ENCODE results near the gene TNP2. TPM values are rescaled to one million over a fixed set of nuclear protein-coding genes. Genes with fewer than 3 reads are reported as not detected.
"Not testable (repeated sequence)": the region's sequence is repeated elsewhere in the genome, so short reads cannot be mapped to it uniquely, and the experiment has no call there.

Gene TNP2
- total RNA-seq, 1 experiment from 2014 or later: not detected

DNA sequence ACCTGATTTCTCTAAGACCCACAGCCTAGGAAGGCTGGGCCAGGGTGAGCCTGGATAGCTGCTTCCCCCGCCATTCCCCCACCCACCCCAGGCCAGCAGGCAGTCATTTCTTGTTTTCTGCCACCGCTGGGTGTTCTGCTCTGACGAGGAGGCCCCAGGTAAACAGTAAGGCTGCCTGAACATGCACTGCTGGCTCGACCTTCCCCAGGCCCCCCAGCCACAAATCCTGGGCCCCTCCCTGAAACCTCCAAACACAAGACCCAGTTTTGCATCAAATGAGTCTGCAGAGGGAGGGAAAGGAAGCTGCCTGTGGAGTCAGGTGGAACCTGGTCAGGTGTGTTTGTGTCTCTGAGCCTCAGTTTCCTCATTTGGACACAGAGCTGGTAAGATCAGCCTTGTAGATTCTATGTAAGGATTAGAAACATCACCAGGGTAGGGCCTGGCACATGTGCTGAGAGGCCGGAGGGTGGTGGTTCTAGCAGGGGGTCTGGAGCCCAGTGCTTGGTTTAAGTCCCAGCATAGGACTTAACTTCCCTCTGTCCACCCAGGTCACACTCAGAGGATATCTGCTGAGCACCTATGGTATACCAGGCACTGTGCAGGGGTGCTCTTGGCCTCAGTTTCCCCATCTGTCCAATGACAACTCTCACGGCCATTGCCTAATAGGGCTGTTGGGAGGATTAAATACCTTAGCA is 30.9 kb upstream of the TNP2 start:
- H3K9me3 ChIP-seq (ENCODE audit: control insufficient read depth, insufficient read depth, low read depth, low read length): no peaks in the 10 kb centered on the region
- CTCF ChIA-PET: no interaction called here
- peaks cover 15% of the 10 kb centered on the region for H3K4me1 ChIP-seq (ENCODE audit: control insufficient read depth, insufficient read depth, low read length)
- in situ Hi-C loops (cut with HindIII; ENCODE audit: low pct_unique_long_range_greater_than_20kb, low sequenced_read_pairs) (no loop called here), intact Hi-C loops (cut with micrococcal nuclease; ENCODE audit: unreplicated experiment) (no loop called here)
- no TSS peak for BruUV-seq (replicated peaks)
- no peak for DNase-seq (ENCODE audit: low read depth, low spot score)
- no peak for TF ChIP-seq POLR2AphosphoS5 (IDR thresholded peaks at IDR 0.05; ENCODE audit: low read depth, low read length)
- TF ChIP-seq CTCF (IDR thresholded peaks at IDR 0.05): no peak
- no peak for TF ChIP-seq TCF7L2 (IDR thresholded peaks at IDR 0.05; ENCODE audit: low read depth, low read length)
- no peak for TF ChIP-seq SIN3A (IDR thresholded peaks at IDR 0.05; ENCODE audit: borderline replicate concordance, insufficient read depth, low read depth, low read length)
- TF ChIP-seq, protein P1, sequence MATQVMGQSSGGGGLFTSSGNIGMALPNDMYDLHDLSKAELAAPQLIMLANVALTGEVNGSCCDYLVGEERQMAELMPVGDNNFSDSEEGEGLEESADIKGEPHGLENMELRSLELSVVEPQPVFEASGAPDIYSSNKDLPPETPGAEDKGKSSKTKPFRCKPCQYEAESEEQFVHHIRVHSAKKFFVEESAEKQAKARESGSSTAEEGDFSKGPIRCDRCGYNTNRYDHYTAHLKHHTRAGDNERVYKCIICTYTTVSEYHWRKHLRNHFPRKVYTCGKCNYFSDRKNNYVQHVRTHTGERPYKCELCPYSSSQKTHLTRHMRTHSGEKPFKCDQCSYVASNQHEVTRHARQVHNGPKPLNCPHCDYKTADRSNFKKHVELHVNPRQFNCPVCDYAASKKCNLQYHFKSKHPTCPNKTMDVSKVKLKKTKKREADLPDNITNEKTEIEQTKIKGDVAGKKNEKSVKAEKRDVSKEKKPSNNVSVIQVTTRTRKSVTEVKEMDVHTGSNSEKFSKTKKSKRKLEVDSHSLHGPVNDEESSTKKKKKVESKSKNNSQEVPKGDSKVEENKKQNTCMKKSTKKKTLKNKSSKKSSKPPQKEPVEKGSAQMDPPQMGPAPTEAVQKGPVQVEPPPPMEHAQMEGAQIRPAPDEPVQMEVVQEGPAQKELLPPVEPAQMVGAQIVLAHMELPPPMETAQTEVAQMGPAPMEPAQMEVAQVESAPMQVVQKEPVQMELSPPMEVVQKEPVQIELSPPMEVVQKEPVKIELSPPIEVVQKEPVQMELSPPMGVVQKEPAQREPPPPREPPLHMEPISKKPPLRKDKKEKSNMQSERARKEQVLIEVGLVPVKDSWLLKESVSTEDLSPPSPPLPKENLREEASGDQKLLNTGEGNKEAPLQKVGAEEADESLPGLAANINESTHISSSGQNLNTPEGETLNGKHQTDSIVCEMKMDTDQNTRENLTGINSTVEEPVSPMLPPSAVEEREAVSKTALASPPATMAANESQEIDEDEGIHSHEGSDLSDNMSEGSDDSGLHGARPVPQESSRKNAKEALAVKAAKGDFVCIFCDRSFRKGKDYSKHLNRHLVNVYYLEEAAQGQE (IDR thresholded peaks at IDR 0.05; ENCODE audit: insufficient read depth in 1 of 2, low read depth in 2 of 2, low read length in 1 of 2): no peak
- no peaks in the 10 kb centered on the region for H3K36me3 ChIP-seq (ENCODE audit: control insufficient read depth, insufficient read depth, low read length)
- POLR2A ChIA-PET: no interaction called here
- ATAC-seq: no peak
- H3K4me3 ChIP-seq (ENCODE audit: low read depth in 2 of 2, low read length in 2 of 2): no peak overlapping the region
- no peaks in the 10 kb centered on the region for H3K27me3 ChIP-seq (ENCODE audit: control insufficient read depth, insufficient read depth, low read length)
- no peak overlapping the region for H3K27ac ChIP-seq (ENCODE audit: low read length)

GRCh38 chr16:11298950-11299547 is 29.9 kb upstream of the TNP2 start:
- intact Hi-C loops (cut with micrococcal nuclease; ENCODE audit: unreplicated experiment); H3K27ac ChIP-seq (ENCODE audit: low read length); POLR2A ChIA-PET; in situ Hi-C loops (cut with HindIII; ENCODE audit: low pct_unique_long_range_greater_than_20kb, low sequenced_read_pairs); H3K27me3 ChIP-seq (ENCODE audit: control insufficient read depth, insufficient read depth, low read length); H3K9me3 ChIP-seq (ENCODE audit: control insufficient read depth, insufficient read depth, low read depth, low read length); H3K4me3 ChIP-seq (ENCODE audit: low read depth in 2 of 2, low read length in 2 of 2); BruUV-seq (replicated peaks); H3K36me3 ChIP-seq (ENCODE audit: control insufficient read depth, insufficient read depth, low read length); ATAC-seq; DNase-seq (ENCODE audit: low read depth, low spot score); CTCF ChIA-PET: not testable (repeated sequence)
- peaks cover 15% of the 10 kb centered on the region for H3K4me1 ChIP-seq (ENCODE audit: control insufficient read depth, insufficient read depth, low read length)

Data from Panc1 (cell line).